HAP-1 (cell line): Measurements from ENCODE around the gene TGFBR3L.
"Not testable (repeated sequence)": the region's sequence is repeated elsewhere in the genome, so short reads cannot be mapped to it uniquely, and the experiment has no call there.

ENCODE experiments used
- DNase-seq, 2 experiments: peaks; one replicate each; pipeline ENCODE4 v3.0.0-alpha.2; 2016 to 2020; ENCODE audit warnings: low spot score in 2 of 2
- H3K27me3 ChIP-seq: fragments of 250-450 bp; sonication (Bioruptor Pico); 2 replicates; pipeline ENCODE4 v1.5.1; 2020; ENCODE audit warnings: low read depth, mild to moderate bottlenecking, moderate library complexity
- H3K36me3 ChIP-seq: fragments of 250-450 bp; sonication (Bioruptor Pico); replicated peaks from 2 replicates; pipeline ENCODE4 v1.5.1; 2020; ENCODE audit warnings: mild to moderate bottlenecking
- H3K4me1 ChIP-seq: fragments of 250-450 bp; sonication (Bioruptor Pico); 2 replicates; pipeline ENCODE4 v1.5.1; 2020; ENCODE audit warnings: mild to moderate bottlenecking
- H3K4me3 ChIP-seq: fragments of 250-450 bp; sonication (Bioruptor Pico); 2 replicates; pipeline ENCODE4 v1.5.1; 2020; ENCODE audit warnings: mild to moderate bottlenecking, moderate library complexity
- H3K9me3 ChIP-seq: fragments of 250-450 bp; sonication (Bioruptor Pico); 2 replicates; pipeline ENCODE4 v1.5.1; 2020; ENCODE audit warnings: mild to moderate bottlenecking, moderate library complexity
- in situ Hi-C: fragments of 300-500 bp; cut with MboI; formaldehyde crosslinking; loops from 3 replicates; pipeline ENCODE4 v1.14.3; 2020; ENCODE audit warnings: low sequenced_read_pairs, inconsistent platforms, mixed read lengths

The TGFBR3L gene

DNA sequence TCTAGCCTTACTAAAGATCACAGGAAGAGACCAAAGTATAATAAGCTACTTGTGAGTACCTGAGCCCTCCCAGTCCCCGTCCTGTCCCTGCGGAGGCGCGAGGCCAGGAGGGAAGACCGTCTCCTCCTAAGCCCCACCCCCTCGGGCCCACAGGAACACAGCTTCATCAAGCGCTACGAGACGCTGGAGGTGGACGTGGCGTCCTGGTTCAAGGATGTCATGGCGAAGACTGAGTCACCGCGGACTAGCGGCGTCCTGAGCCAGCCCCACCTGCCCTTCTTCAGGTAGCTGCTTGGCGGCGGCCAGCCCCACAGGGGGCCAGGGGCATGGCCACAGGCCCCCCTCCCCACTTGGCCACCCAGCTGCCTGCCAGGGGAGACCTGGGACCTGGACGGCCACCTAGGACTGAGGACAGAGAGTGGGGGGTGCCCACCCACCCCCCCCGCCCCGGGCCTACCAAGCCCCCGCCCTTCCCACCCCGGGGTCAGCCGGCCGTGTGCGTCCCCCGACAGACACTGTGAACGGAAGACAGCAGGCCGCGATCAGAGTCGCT lies 2.4 kb upstream of the TGFBR3L start:
- no peak overlapping the region for H3K4me3 ChIP-seq
- no peaks in the 10 kb centered on the region; the same call in 1 of the 2 replicates for H3K4me1 ChIP-seq
- DNase-seq: no peak
- H3K9me3 ChIP-seq: no peaks in the 10 kb centered on the region
- peaks cover 17% of the 10 kb centered on the region for H3K27me3 ChIP-seq
- in situ Hi-C loops: no loop called here
- peaks cover 18% of the 10 kb centered on the region for H3K36me3 ChIP-seq

DNA sequence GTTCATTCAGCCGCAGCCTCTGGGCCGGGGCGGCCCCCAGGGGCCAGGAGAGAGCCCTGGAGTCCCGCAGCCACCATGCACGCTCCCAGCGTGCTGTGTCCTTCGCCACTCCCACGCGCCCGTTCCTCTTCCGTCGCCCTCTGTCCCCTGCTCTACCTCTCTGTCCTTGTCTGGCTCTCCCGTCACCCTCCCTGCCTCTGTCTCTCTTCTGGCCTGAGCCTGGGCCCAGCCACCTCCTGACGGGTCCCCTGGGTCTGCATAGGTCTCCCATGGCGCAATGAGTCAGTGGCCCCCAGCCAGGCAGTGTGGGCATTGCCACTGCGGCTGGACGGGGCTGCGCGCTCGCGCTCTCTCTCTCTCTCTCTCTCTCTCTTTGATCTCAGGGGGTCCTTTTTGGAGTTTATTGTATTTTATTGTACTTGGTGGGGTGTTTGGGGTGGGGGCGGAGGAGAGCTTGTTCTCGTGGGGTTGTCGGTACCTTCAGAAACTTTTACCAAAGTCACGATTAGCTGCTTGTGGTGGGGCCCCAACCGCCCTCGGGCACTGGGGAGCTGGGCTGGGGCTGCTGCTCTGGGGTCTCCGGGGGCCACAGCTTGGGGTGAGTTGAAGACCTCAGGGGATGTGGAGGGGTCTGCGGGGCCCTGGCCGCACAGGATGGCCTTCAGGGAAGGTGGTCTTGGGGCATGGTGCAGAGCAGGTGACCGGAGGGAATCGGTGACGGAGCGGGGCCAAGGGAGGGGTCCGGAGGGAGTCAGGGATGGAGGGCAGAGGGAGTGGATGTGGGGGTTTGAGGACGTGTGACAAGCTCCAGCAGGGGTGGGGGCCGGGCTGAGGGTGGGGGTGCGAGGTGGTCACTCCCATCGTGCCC lies 1.7 kb upstream of the TGFBR3L start:
- no peak overlapping the region for H3K4me3 ChIP-seq
- no peaks in the 10 kb centered on the region for H3K9me3 ChIP-seq
- peaks cover 6% of the 10 kb centered on the region for H3K4me1 ChIP-seq
- DNase-seq: no peak
- H3K27me3 ChIP-seq: peaks cover 24% of the 10 kb centered on the region
- in situ Hi-C loops: no loop called here
- peaks cover 18% of the 10 kb centered on the region for H3K36me3 ChIP-seq

DNA sequence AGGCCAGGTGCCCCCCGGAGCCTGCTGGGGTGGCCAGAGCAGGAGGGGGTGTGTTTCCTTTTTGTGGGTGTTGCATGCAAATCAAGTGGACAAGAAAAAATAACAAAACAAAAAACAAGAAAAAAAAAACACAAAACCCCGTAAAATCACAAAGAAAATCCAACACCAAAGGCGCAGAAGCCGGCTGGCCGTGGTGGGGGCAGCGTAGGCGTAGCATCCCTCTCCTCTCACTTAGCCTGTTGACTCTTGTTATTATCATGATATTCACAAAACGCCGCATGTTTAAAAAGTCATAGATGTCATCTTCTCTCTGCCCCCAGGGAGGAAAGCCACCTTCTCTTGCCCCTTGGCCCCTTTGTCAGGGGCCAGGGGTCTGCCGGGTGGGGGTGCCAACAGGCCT lies 978 bp upstream of the TGFBR3L start:
- H3K36me3 ChIP-seq: peaks cover 18% of the 10 kb centered on the region
- in situ Hi-C loops: no loop called here
- peaks cover 13% of the 10 kb centered on the region for H3K4me1 ChIP-seq

DNA sequence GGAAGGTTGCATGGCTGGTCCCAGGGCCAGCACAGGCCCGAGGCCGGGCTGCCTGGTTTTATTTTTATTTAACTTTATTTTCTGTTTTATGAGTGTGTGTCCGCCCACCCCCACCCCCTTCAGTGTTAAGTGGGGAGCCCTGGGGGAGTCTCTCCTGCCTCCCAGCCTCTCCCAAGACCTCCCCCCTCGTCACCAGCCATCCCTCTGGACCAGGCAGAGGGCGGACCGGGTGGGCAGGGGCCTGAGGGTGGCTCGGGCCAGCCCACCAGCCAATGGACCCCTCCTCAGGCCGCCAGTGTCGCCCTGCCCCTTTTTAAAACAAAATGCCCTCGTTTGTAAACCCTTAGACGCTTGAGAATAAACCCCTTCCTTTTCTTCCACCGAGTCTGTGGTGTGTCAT lies 531 bp upstream of the TGFBR3L start:
- in situ Hi-C loops: no loop called here
- no peak for DNase-seq
- Histone ChIP-seq H3K9me3 (no peaks in the 10 kb centered on the region), H3K36me3 (peaks cover 18% of the 10 kb centered on the region), H3K27me3 (peaks cover 25% of the 10 kb centered on the region), H3K4me1 (peaks cover 15% of the 10 kb centered on the region), H3K4me3 (no peak overlapping the region)

More for the DNA sequence above, 978 bp upstream of the TGFBR3L start:
- Histone ChIP-seq H3K27me3 (peaks cover 25% of the 10 kb centered on the region), H3K9me3 (no peaks in the 10 kb centered on the region), H3K4me3 (no peak overlapping the region)
- DNase-seq: no peak

DNA sequence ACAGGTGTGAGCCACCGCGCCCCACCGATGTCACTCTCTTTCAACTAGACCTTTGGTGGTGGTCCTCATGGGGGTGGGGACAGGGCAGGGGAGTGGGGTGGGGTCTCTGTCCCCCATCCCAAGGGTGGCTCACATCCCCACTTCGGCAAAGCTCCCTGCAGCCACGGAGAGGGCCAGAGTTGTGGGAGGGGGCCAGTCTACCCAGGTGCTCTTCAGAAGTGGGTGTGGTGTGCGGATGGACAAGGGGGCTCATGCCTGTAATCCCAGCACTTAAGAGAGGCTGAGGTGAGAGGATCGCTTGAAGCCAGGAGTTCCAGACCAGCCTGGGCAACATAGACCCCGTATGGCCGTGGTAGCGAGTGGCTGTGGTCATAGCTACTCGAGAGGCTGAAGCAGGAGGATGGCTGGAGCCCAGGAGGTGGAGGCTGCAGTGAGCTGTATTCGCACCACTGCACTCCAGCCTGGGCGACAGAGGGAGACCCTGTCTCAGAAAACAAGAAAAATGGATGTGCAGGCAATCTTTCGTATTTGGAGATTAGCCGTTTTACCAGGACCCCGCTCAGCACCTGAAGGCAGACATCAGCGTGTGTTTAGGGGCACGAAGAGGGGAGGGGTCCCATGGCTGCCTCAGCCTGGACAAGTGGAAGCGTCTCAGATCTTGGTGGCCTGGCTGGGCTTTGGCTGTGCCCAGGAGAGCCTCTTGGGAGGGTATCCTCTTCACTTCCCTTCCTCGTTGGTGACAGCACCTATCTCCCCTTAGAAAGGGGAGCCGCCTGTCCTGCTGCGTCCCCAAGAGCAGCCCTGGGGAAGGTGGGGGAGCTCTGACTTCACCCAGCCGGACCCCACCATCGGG lies 846 bp downstream of the TGFBR3L start:
- no peak for DNase-seq
- in situ Hi-C loops: no loop called here
- no peak overlapping the region for H3K4me3 ChIP-seq
- H3K9me3 ChIP-seq: no peaks in the 10 kb centered on the region
- H3K4me1 ChIP-seq: peaks cover 22% of the 10 kb centered on the region
- peaks cover 17% of the 10 kb centered on the region for H3K36me3 ChIP-seq
- peaks cover 25% of the 10 kb centered on the region for H3K27me3 ChIP-seq

DNA sequence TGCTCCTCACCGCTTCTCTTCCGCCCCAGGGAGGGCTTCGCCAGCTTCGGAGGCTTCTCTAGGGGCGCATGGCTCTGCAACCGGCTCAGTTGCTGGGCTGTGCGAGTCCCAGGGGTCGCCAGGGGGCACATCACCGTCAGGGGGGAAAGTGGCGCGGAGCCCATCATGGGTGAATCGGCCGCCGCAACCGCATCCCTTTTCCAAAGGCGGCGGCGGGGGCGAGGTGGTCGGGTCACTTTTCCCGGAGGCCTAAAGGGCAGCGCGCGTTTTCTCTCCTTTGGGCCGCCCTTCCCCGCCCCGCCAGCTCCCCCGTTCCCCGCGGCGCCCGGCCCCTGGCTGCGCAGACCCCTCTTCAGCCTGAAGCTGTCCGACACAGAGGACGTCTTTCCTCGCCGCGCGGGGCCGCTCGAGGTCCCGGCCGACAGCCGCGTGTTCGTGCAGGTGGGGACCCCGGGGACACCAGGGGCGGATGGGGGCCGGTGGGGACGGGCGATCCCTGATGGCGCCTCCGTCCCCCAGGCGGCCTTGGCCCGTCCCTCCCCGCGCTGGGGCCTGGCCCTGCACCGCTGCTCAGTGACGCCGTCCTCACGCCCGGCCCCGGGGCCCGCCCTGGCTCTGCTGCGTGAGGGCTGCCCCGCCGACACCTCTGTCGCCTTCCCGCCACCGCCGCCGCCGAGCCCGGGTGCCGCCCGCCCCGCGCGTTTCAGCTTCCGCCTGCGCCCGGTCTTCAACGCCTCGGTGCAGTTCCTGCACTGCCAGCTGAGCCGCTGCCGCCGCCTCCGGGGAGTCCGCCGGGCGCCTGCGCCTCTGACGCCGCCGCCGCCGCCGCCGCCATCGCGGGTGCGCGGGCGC lies 1.7 kb downstream of the TGFBR3L start:
- peaks cover 25% of the 10 kb centered on the region for H3K27me3 ChIP-seq
- in situ Hi-C loops: no loop called here
- H3K36me3 ChIP-seq: peaks cover 11% of the 10 kb centered on the region
- DNase-seq: no peak
- H3K9me3 ChIP-seq: no peaks in the 10 kb centered on the region
- peaks cover 22% of the 10 kb centered on the region for H3K4me1 ChIP-seq
- no peak overlapping the region for H3K4me3 ChIP-seq

DNA sequence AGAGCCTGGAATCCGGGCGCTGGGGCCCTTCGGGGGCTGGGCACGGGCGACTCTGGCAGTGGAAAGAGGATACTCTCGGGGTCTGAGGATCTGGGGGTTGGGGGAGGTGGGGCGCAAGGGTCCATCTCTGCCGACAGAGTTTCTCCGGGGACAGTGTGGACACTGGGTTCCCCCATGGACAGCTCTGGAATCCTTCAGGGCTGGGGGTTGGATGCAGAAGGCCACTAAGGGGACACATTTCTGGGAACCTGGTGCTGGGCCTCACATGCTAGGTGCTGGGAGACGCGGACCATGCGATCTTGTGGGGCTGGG lies 2.3 kb downstream of the TGFBR3L start:
- Histone ChIP-seq H3K4me1 (peaks cover 22% of the 10 kb centered on the region), H3K36me3 (peaks cover 5% of the 10 kb centered on the region), H3K9me3 (no peaks in the 10 kb centered on the region), H3K27me3 (peaks cover 25% of the 10 kb centered on the region), H3K4me3 (no peak overlapping the region; the same call in 1 of the 2 replicates)
- no peak for DNase-seq
- in situ Hi-C loops: no loop called here

DNA sequence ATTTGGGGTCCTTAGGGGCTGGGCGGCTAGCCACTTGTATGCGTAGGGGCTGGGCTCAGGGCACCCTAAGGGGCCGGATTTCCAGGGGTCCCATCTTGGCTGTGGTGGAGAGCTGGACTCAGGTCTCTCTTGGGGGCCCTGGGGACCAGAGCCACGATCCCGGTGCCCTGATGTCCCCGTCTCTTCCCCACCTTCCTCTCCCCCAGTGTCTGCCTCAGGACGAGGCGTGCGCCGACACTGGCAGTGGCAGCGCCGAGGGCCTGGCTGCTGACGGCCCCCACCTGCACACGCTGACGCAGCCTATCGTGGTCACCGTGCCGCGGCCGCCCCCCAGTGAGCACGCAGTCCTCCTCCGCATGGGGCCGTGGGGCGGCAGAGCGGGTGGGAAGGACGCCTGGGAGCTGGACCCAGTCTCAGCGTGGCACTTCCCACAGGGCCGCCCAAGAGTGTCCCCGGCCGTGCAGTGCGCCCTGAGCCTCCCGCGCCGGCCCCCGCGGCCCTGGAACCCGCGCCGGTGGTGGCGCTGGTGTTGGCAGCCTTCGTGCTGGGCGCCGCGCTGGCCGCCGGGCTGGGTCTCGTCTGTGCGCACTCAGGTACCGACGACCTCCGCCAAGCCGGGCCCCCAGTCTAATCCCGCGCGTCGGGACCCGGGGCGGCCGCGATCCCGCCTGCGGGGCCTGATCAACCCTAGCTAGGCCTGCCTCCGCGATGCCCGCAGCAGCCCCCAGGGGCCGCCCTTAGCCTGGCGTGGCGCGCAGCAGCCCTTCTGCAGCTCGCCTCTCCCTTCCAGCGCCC lies 2.8 kb downstream of the TGFBR3L start:
- peak; percentile 57 to 82 for DNase-seq
- Histone ChIP-seq H3K4me3 (no peak overlapping the region; the same call in 1 of the 2 replicates), H3K36me3 (peaks cover 6% of the 10 kb centered on the region), H3K27me3 (peaks cover 25% of the 10 kb centered on the region), H3K9me3 (no peaks in the 10 kb centered on the region), H3K4me1 (peaks cover 22% of the 10 kb centered on the region)
- in situ Hi-C loops: no loop called here

DNA sequence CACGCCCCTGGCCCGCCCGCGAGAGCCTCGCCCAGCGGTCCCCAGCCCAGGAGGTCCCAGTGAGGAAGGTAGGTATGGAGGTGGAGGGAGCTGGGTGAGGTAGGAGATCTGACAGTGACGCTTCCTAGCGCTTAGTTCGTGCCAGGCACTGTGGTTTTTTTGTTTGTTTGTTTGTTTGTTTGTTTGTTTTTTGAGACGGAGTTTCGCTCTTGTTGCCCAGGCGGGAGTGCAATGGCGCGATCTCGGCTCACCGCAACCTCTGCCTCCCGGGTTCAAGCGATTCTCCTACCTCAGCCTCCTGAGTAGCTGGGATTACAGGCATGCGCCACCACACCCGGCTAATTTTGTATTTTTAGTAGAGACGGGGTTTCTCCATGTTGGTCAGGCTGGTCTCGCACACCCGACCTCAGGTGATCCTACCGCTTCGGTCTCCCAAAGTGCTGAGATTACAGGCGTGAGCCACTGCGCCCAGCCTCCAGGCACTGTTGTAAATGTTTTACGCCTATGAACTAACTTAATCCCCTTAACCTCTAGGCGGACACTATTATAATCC lies 3.5 kb downstream of the TGFBR3L start:
- in situ Hi-C loops, H3K9me3 ChIP-seq, H3K4me3 ChIP-seq, DNase-seq, H3K36me3 ChIP-seq: not testable (repeated sequence)
- peaks cover 25% of the 10 kb centered on the region for H3K27me3 ChIP-seq
- H3K4me1 ChIP-seq: peaks cover 22% of the 10 kb centered on the region

DNA sequence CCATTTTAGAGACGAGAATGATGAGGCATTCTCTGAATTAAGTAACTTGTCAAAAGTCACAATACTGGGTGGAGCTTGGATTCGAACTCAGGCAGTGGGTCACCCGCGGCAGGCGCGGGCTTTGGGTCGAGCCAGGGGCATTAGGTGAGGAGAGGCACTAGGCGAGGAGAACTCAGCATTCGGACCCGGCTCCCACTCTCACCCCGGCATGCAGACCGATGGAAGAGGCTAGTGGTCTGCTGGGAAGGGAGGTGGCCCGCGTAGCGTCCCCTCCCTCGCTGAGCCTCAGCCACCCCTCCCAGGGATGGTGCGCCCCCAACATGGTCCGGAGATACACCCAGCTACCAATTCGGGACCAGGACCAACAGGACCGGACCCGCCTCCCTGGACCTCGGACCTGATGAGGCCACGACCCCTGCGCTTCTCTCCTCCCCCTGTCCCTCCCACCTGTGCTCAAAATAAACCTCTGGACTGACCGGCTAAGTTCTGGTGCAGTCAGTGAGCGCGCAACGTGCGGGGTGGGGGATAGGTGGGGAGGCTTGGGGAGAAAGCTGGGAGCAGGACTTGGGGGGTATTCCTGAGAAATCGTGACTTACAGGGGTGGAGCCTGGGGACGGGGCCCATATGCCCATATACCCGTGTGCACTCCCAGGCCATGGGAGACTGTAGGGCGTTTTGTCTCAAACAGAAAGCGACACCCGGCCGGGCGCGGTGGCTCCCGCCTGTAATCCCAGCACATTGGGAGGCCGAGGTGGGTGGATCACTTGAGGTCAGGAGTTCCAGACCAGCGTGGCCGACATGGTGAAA lies 4.2 kb downstream of the TGFBR3L start:
- peaks cover 22% of the 10 kb centered on the region for H3K4me1 ChIP-seq
- in situ Hi-C loops: no loop called here
- no peaks in the 10 kb centered on the region for H3K9me3 ChIP-seq
- no peak for DNase-seq
- no peak overlapping the region for H3K4me3 ChIP-seq
- peaks cover 3% of the 10 kb centered on the region for H3K36me3 ChIP-seq
- peaks cover 25% of the 10 kb centered on the region for H3K27me3 ChIP-seq

DNA sequence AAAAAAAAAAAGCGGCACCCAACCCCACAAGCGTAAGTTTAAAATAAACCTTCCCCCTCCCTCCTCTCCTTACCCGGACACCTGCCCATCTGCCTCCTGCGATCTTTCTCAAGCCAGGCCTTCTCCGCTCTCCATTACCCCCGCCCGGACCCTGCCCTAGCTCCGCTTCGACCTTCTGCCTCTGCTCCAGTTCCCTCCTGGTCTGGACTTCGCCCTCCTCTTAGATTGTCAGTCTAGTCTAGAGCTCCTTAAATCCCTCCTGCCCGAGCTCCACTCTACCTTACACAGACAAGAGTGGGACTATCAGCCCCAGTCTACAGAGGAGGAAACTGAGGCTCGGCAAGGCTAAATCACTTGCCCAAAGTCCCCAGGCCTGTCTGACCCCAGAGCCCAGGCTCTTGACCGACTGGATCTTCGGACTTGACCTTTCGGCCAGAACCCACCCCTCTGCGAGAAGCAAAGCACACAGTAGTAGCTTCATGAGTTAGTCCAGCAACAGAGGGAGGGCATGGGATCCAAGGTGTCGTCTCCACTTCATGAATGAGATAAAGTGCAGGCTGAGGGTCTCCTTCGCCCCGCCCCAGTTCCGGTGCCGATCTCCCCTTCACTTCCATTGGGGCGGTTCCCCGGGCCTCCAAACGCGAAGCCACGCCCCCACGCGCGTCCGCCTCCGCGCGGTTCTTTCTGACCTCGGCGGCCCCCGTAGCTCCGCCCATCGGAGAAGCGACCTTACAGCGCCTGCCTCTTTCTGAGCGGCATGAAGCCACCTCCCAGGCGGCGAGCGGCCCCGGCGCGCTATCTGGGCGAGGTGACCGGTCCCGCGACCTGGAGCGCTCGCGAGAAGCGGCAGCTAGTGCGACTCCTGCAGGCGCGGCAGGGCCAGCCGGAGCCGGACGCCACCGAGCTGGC lies 5.2 kb downstream of the TGFBR3L start, which contains the start of gene SNAPC2:
SNAPC2 (plus strand) TSS at position 729 of the 909 bp plus-strand sequence; CDS start at position 758, 29 bp downstream.
- Histone ChIP-seq H3K4me3 (peak within 1 kb of the TSS; percentile 60), H3K27me3 (peaks cover 25% of the 10 kb centered on the region), H3K36me3 (peaks cover 3% of the 10 kb centered on the region), H3K4me1 (peaks cover 22% of the 10 kb centered on the region), H3K9me3 (no peaks in the 10 kb centered on the region)
- DNase-seq: peak; percentile 87 to 99
- in situ Hi-C loops: loop anchor here (5.0 kb wide), 1 partner anchor 53 kb away; no protein-coding TSS in a partner anchor
